GM21381 (cell line): ENCODE results near the gene CALML3.
"Not testable (repeated sequence)": the region's sequence is repeated elsewhere in the genome, so short reads cannot be mapped to it uniquely, and the experiment has no call there.

Source experiments
- ATAC-seq: cut with Tn5 transposase; IDR thresholded peaks from one replicate; pipeline ENCODE4 v1.9.1; 2021; ENCODE audit warnings: mild to moderate bottlenecking, moderate library complexity; ENCODE audit not compliant: unreplicated experiment

Gene CALML3

GRCh38 chr10:5552376-5553321, 27.9 kb downstream of the CALML3 start:
- ATAC-seq, result no peak

DNA sequence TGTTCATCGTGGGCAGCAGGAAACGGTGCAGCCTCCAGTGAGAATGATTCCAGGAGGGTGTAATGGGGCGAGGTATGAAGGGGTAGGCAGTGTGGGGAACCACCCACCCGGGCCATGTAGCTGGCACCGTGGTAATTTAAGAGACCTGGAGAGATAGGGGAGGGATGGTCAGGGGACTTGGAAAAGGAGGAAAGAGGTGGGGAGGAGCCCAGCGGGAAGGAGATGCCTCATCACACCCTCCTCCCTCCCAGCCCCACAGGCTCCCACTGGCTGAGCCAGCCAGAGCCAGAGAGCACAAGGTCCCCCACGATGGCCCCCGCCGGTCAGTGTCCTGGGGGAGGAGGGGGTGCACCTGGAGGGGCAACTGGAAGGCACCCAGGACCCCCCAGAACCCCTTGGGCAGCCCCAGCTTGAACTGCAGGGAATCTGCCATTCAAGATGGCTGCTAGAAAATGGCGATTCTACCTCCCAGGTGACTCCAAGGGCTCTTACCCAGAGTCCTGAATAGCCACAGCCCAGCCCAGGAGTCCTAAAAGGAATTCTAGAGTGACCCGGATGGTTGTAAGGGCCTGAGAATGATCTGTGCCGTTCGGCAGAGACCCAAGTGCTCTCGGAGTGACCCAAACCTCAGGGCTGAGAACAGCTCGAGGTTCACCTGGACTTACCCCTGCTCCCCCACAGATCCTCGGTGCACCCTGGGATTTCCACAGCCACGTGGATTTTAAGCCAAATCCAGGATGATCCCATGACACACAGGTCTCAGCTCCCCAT, 28.8 kb downstream of the CALML3 start:
- ATAC-seq, result no peak

DNA sequence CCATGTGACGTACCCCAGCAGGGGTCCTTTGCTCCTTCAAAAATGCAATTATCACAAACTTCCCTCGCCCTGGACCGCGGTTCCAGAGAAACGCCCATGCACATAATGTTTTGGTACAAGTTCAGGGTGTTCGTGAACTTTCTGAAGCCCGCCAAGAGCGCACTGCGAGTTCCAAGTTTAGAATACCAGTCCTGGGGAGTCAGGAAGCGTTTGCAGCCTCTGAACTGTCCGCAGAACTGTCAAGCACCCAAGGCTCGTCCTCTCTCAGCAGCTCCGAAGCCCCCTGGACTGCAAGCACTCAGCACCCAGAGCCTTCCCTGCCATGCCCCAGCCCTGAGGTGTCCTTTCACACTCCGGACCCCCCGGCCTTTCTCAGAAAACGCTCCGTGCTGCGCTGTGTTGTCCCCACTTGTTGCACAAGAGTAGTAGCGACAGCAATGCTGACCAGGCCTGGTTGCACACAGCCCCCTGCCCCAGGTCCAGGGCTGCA, 30.3 kb downstream of the CALML3 start:
- no peak for ATAC-seq

- ATAC-seq, result no peak
Observed at GRCh38 chr10:5555881-5556280, 31.1 kb downstream of the CALML3 start.

DNA sequence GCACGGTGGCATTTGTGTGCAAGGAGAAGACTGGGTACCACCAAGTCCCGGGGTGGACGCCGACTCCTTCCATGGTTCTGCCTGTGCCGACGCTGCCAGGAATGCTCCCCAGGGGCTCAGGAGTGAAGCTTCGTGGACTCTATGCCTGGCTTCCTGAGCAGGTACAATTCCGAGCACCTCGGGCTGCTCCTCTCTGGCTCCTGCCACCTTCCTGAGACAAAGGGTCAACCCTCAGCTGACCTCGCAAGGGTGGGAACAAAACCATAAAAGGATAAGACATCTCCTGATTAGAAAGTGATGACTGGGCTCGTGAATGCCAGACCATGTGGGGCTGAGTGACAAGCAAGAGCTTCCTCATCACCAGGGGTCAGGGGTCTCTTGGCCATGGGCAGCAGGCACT, 31.8 kb downstream of the CALML3 start:
- no peak for ATAC-seq

GRCh38 chr10:5557040-5557721, 32.4 kb downstream of the CALML3 start:
- no peak for ATAC-seq

DNA sequence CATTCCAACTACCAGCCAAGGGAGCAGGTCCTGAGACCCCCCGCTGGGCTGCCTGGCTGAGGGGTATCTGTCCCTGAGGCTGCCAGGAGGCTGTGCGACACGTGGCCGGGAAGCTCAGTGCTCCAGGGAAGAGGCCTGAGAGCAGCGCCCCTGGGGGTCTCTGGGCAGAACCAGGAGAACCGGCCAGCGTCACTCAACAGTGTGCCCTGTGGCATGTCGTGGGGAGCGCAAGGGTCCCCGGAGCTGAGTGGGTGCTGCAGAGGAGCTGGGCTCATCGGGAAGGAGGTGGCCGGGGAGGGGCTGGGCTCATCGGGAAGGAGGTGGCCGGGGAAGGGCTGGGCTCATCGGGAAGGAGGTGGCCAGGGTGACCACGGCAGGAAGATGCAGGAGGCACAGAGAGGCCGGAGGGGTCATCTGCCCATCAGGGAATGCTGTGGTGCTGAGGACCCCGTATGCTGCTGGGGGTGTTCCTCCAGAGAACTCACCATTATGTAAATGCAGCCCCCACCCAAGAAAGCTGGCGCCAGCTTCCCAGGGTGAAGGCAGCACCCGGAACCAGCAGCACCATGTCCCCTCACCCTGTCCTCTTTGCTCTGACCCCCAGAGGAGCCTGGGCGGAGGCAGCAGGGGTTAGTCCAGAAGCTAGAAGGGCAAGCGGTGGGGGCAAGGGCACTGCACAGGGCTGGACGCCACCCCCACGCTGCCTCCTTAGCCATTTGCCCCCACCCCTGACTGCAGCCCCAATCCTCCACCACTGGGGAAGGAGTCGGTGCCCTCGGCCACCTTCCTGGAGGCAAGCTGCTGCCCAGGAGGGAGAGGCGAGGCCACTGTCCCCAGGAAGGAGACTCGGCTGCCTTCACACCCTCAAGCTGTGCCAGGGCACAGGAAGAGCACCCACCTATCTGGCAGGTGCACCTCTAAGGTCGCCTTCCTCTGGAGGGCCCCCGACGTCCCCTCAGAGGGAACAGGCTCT, 33.3 kb downstream of the CALML3 start:
- ATAC-seq, result no peak

- not testable (repeated sequence) for ATAC-seq
Observed at GRCh38 chr10:5559022-5559421, 34.3 kb downstream of the CALML3 start.

- ATAC-seq, result no peak
Observed at GRCh38 chr10:5559642-5560141, 34.9 kb downstream of the CALML3 start.

DNA sequence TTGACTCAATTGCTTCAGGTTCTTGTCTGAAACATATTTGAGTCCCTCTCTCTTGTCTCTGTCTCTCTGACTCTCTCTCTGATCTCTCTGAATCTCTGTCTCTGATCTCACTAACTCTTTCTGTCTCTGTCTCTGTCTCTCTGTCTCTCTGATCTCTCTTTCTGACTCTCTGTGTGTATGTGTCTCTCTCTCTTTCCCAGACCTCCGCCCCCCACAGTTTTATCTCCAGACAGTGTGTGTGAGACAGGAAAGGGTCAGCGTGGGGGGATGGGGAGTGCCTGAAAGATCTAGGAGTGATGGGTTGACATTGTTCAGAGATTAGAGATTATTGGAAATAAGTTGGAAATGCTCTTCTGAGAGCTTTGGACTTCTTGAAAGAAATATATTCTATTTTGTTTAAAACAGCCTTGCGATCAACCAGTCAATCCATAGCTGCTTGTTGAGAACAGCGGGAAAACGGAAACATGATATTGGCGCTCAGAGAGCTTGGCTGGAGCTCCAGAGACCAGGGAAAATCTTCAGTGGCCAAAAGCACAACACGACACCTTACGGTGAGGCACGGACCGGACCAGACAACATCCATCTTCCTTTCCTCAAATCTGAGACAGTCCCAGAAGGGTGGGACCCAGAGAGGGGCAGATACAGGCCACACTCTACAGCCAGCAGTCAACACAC, 35.5 kb downstream of the CALML3 start:
- no peak for ATAC-seq

DNA sequence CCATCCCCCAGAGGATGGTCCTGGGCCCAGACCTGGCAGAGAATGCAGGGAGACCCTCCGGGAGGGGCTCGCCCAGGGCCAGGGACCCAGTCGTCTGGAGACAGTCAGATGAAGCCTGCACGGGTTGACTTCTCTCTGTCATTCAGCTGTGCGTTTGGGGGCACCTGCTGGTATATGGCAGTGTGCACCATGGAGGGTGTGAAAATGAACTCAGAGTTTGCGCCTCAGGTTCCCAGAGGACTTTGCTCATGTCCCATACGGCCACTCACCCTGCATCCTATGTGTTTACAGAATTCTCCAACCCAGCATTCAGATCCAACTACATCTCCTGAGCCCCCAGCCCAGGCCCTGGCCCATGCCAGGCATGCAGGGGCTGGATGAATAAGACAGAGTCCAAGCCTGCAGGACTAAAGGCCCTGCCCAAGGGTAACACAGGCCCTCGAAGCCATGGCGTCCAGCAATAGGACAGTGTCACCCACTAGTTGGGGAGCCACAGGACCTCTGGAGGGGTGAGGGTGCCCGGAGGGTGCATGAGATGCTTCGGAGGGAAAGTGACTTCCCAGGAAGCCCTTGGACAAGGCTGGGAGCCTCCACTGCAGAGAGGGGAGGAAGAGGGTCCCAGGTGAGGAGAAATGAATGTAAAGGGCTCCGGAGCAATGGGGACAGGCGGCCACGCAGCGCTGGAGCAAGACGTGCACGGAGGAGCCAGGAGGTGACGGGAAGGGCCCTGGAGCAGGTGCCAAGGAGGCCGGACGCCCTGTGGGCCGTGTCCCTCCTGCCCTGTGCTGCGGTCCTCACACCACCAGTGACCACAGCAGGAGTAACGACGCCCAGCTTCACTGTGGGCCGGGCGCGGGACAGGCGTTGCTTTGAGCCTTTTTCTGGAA, 36.3 kb downstream of the CALML3 start:
- ATAC-seq, result no peak

DNA sequence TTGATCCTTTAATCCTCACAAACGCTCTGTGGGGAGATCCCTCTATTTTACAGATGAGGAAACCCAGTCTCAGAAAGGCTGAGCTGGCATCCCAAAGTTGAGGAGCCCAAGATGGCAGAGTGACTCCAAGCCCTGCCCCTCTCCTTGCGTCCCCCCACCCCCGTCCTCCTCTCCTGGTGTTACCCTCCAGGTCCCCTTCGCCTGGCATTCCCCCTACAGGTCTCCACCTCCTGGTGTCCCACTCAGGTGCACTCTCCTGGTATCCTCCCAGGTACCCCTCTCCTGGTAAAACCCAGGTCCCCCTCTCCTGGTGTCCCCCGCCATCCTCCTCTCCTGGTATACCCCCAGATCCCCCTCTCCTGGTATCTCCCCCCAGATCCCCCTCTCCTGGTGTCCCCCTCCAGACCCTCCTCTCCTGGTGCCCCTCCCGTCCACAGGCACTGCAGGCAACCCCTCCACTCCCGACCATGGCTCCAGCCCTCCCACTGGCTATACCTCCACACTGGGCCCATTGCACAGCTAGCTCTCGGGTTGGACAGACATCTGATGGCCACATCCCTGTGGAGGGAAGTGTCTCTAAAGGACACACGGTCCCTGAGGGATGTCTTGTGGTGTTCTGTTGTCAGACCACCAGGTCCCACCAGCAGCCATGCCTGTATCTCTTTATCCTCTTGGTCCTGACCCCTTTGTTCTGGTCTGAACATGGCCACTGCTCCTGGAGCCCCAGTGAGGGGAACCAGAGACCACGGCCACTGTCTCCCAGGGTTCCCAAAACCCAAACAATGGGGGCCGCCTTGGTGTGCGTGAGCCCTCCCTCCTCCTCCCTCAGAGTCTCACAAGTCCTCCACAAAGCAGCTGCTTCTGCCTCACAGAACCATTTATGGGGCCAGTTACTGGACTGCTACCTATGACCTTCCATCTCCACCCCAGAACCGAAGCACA, 37.2 kb downstream of the CALML3 start:
- ATAC-seq, result no peak

GRCh38 chr10:5563321-5563961, 38.7 kb downstream of the CALML3 start:
- ATAC-seq, result no peak

- ATAC-seq, result no peak
Observed at GRCh38 chr10:5563991-5564536, 39.3 kb downstream of the CALML3 start.

GRCh38 chr10:5564537-5565204, 39.9 kb downstream of the CALML3 start:
- ATAC-seq, result no peak

- ATAC-seq, result no peak
Observed at GRCh38 chr10:5565205-5565545, 40.4 kb downstream of the CALML3 start.
